GM20000 (cell line): ENCODE results near the gene DHX29.

Experiments used
- DNase-seq: peaks from one replicate; pipeline ENCODE4 v3.0.0; 2012; ENCODE audit warnings: low spot score
- CTCF ChIP-seq: IDR thresholded peaks from 2 replicates; pipeline ENCODE4 v1.5.1; 2012; ENCODE audit warnings: mild to moderate bottlenecking, control low read depth; ENCODE audit errors: extremely low read depth, missing control alignments

The DHX29 gene

GRCh38 chr5:55231919-55232270, 75.6 kb downstream of the DHX29 start:
- no peak for TF ChIP-seq CTCF
- no peak for DNase-seq

GRCh38 chr5:55231029-55231918, 76.2 kb downstream of the DHX29 start:
- DNase-seq: peak; percentile 45
- no peak for TF ChIP-seq CTCF

GRCh38 chr5:55230086-55230629, 77.3 kb downstream of the DHX29 start:
- DNase-seq: peak; percentile 32
- no peak for TF ChIP-seq CTCF

- no peak for TF ChIP-seq CTCF
- peak; percentile 28 for DNase-seq
Observed at GRCh38 chr5:55227664-55228430, 79.6 kb downstream of the DHX29 start.

- TF ChIP-seq CTCF: peak; percentile 7
- DNase-seq: peak; percentile 88
Observed at GRCh38 chr5:55226934-55227663, 80.4 kb downstream of the DHX29 start, which contains the start of gene MCIDAS. MCIDAS (minus strand) TSS chr5:55227315; CDS start chr5:55227138, 177 bp downstream.

GRCh38 chr5:55226027-55226933, 81.2 kb downstream of the DHX29 start:
- TF ChIP-seq CTCF: peak; percentile 85
- DNase-seq: peak; percentile 83
